SU-DHL-6 (cell line): ENCODE measurements around the gene SARM1.

Experiments
- H2AFZ ChIP-seq: fragments of 200-600 bp; sonication (generic); 2 replicates; pipeline ENCODE4 v1.6.1; 2014; ENCODE audit warnings: low read depth, mild to moderate bottlenecking, moderate library complexity, mixed read lengths, antibody characterized with exemption, low read length; ENCODE audit not compliant: severe bottlenecking
- H3F3A ChIP-seq: fragments of 200-600 bp; shearing (Covaris generic); 2 replicates; pipeline ENCODE4 v1.6.0; 2016; ENCODE audit warnings: antibody characterized with exemption, mild to moderate bottlenecking; ENCODE audit not compliant: insufficient read depth
- H3K27ac ChIP-seq: fragments of 200-600 bp; sonication (generic); 2 replicates; pipeline ENCODE4 v1.5.1; 2016; ENCODE audit warnings: low read depth, mild to moderate bottlenecking, low read length, moderate library complexity, mixed read lengths
- H3K27me3 ChIP-seq: fragments of 200-600 bp; sonication (generic), shearing (Covaris generic); 2 replicates; pipeline ENCODE4 v1.6.0; 2014; ENCODE audit warnings: mild to moderate bottlenecking, low read length
- H3K36me3 ChIP-seq: fragments of 200-600 bp; sonication (generic); 2 replicates; pipeline ENCODE4 v1.6.1; 2014; ENCODE audit warnings: mild to moderate bottlenecking, low read length, mixed read lengths
- H3K4me2 ChIP-seq: fragments of 300-600, 200-600 bp; shearing (Covaris generic), sonication (generic); 2 replicates; pipeline ENCODE4 v1.6.0; 2014; ENCODE audit warnings: low read length, low read depth, mild to moderate bottlenecking; ENCODE audit not compliant: poor library complexity, severe bottlenecking
- H3K4me3 ChIP-seq: fragments of 200-600 bp; sonication (generic); 2 replicates; pipeline ENCODE4 v1.5.1; 2014; ENCODE audit warnings: antibody characterized with exemption, low read length, mild to moderate bottlenecking, mixed read lengths; ENCODE audit not compliant: insufficient read depth, poor library complexity, severe bottlenecking
- H3K79me2 ChIP-seq: fragments of 200-600 bp; sonication (generic); 2 replicates; pipeline ENCODE4 v1.6.1; 2014; ENCODE audit warnings: mild to moderate bottlenecking, low read length, moderate library complexity; ENCODE audit not compliant: insufficient read depth
- H3K9ac ChIP-seq: fragments of 200-600 bp; sonication (generic); 2 replicates; pipeline ENCODE4 v1.7.0; 2014; ENCODE audit warnings: mild to moderate bottlenecking, low read length
- H3K9me2 ChIP-seq: fragments of 200-600 bp; sonication (generic); replicated peaks from 2 replicates; pipeline ENCODE4 v1.6.1; 2014; ENCODE audit warnings: low read length; ENCODE audit not compliant: insufficient read depth
- H3K9me3 ChIP-seq: fragments of 200-600 bp; sonication (generic); 2 replicates; pipeline ENCODE4 v1.6.1; 2014; ENCODE audit warnings: low read length, mixed read lengths; ENCODE audit not compliant: insufficient read depth
- H4K20me1 ChIP-seq: fragments of 200-600 bp; sonication (generic); 2 replicates; pipeline ENCODE4 v1.6.1; 2014; ENCODE audit warnings: low read depth, mild to moderate bottlenecking, antibody characterized with exemption, low read length, moderate library complexity, mixed read lengths
- EZH2phosphoT487 ChIP-seq: fragments of 200-600 bp; sonication (generic), shearing (Covaris generic); conservative IDR thresholded peaks from 2 replicates; pipeline ENCODE4 v1.6.1; 2018; ENCODE audit warnings: mild to moderate bottlenecking, antibody characterized with exemption, low read length, moderate library complexity, mixed read lengths
- TF ChIP-seq, protein P1 (sequence below): fragments of 200-600 bp; sonication (generic); IDR thresholded peaks from one replicate; pipeline ENCODE4 v1.5.1; 2017; ENCODE audit warnings: antibody characterized with exemption, mild to moderate bottlenecking, low read length, moderate library complexity; ENCODE audit not compliant: insufficient read depth, poor library complexity, severe bottlenecking

The SARM1 gene

DNA sequence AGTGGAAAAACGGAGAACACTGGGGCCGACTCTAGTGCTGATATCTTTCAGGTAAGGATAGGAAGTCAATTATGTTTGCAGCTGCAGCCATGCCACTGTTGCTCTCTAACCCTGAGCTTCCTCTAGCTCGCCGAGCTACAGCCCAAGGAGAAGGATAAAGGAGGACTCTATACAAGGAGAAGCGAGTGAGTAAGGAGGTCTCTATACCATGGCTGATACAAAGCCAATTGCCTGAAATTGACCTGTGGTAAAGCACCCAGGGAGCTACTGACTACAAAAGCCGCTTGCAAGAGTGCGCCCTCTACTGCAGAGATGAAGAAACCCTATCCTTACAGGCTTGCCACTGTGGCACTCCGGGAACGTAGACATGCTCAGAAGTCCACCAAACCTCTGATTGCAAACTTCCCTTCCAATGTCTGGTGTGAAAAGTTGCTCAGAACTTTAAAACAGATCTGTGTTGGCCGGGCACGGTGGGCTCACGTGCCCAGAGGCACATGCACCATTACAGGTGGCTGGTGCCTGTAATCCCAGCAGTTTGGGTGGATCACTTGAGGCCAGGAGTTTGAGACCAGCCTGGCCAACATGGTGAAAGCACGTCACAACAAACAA, 45.3 kb downstream of the SARM1 start:
- no peak overlapping the region for H3K9ac ChIP-seq
- no peaks in the 10 kb centered on the region for H3K9me2 ChIP-seq
- H3K36me3 ChIP-seq, result no peaks in the 10 kb centered on the region
- no peaks in the 10 kb centered on the region for H3K79me2 ChIP-seq
- H3F3A ChIP-seq, result no peaks in the 10 kb centered on the region
- H2AFZ ChIP-seq, result no peak overlapping the region
- no peaks in the 10 kb centered on the region for H3K27me3 ChIP-seq
- no peak overlapping the region for H3K4me2 ChIP-seq
- H4K20me1 ChIP-seq, result no peaks in the 10 kb centered on the region
- H3K27ac ChIP-seq, result no peak overlapping the region
- no peaks in the 10 kb centered on the region for H3K9me3 ChIP-seq
- no peak overlapping the region for H3K4me3 ChIP-seq
- no peak for TF ChIP-seq EZH2phosphoT487
- TF ChIP-seq, protein P1, sequence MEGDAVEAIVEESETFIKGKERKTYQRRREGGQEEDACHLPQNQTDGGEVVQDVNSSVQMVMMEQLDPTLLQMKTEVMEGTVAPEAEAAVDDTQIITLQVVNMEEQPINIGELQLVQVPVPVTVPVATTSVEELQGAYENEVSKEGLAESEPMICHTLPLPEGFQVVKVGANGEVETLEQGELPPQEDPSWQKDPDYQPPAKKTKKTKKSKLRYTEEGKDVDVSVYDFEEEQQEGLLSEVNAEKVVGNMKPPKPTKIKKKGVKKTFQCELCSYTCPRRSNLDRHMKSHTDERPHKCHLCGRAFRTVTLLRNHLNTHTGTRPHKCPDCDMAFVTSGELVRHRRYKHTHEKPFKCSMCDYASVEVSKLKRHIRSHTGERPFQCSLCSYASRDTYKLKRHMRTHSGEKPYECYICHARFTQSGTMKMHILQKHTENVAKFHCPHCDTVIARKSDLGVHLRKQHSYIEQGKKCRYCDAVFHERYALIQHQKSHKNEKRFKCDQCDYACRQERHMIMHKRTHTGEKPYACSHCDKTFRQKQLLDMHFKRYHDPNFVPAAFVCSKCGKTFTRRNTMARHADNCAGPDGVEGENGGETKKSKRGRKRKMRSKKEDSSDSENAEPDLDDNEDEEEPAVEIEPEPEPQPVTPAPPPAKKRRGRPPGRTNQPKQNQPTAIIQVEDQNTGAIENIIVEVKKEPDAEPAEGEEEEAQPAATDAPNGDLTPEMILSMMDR, result peak; percentile 63

DNA sequence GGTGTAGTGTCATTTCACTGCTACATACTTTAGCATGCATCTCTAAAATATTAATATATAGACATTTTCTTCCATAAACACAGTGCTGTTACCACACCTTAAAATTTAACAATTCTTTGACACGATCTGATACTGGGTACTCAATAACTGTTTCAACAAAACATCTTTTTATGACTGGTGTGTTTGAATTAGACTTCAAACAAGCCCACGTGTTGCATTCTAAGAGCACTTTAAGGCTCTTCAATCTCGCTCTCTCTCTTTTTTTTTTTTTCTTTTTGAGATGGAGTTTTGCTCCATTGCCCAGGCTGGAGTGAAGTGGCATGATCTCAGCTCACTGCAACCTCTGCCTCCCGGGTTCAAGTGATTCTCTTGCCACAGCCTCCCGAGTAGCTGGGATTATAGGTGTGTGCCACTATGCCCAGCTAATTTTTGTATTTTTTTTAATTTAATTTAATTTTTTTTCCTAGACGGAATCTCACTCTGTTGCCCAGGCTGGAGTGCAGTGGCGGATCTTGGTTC, 50.4 kb downstream of the SARM1 start:
- Histone ChIP-seq H3K9ac (no peak overlapping the region), H3K27ac (no peak overlapping the region), H3K9me2 (no peaks in the 10 kb centered on the region), H3K27me3 (no peaks in the 10 kb centered on the region), H3K4me3 (no peak overlapping the region), H3K4me2 (no peak overlapping the region), H3K79me2 (no peaks in the 10 kb centered on the region), H3F3A (no peaks in the 10 kb centered on the region), H3K9me3 (no peaks in the 10 kb centered on the region), H3K36me3 (no peaks in the 10 kb centered on the region), H2AFZ (no peak overlapping the region), H4K20me1 (no peaks in the 10 kb centered on the region)
- TF ChIP-seq EZH2phosphoT487, result no peak

DNA sequence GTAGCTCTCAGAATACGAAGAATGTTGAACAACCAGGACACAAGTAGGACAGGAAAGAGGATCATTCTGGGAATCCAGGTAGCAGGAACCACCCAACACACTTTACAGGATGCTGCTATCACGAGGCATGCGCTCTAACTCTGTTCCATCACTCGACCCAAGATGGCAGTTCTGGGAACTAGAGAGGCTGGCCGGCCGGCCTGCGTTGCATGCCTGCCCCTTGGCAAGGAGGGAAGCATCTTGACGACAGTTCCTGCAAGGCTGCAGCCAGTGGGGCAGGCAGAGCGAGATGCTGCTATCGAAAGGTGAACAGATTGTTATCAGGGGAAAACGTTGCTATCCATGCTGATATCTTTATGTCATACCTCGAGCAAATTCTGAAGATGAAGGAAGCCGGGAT, 53.7 kb downstream of the SARM1 start:
- H3K27me3 ChIP-seq, result no peaks in the 10 kb centered on the region
- H3K27ac ChIP-seq, result no peak overlapping the region
- H3K36me3 ChIP-seq, result no peaks in the 10 kb centered on the region
- no peak overlapping the region for H3K9ac ChIP-seq
- no peak overlapping the region for H3K4me3 ChIP-seq
- no peak for TF ChIP-seq EZH2phosphoT487
- TF ChIP-seq, protein P1, result no peak
- no peaks in the 10 kb centered on the region for H3K9me2 ChIP-seq
- H3K4me2 ChIP-seq, result no peak overlapping the region
- no peak overlapping the region for H2AFZ ChIP-seq
- H4K20me1 ChIP-seq, result no peaks in the 10 kb centered on the region
- no peaks in the 10 kb centered on the region for H3K9me3 ChIP-seq
- H3F3A ChIP-seq, result no peaks in the 10 kb centered on the region
- H3K79me2 ChIP-seq, result no peaks in the 10 kb centered on the region

DNA sequence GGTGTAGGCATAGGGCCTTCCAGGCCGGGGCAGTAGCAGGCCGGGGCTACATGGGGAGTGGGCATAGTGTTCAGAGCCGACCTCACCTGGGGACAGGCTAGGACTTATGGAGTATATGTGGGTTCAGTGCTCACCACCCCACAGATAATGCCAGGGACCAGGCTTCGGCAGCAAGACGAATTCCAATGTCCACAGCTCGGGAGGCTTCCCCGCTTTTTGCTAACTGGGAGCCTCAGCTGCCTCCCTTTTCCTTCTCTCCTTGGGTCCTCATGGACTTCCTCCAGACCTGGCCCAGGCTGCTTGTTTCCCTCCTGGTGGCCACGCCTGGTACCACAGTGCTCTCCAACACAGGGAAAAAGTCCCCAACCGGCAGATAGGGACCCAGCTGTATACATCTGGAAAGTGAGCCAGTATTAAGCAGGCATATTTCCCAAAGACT, 54.6 kb downstream of the SARM1 start:
- Histone ChIP-seq H3K36me3 (no peaks in the 10 kb centered on the region), H3K9me3 (no peaks in the 10 kb centered on the region), H3K4me2 (no peak overlapping the region), H3K27me3 (no peaks in the 10 kb centered on the region), H3K9ac (no peak overlapping the region), H4K20me1 (no peaks in the 10 kb centered on the region), H3K9me2 (no peaks in the 10 kb centered on the region), H3F3A (no peaks in the 10 kb centered on the region), H3K79me2 (no peaks in the 10 kb centered on the region), H3K27ac (no peak overlapping the region), H2AFZ (no peak overlapping the region), H3K4me3 (no peak overlapping the region)
- no peak for TF ChIP-seq EZH2phosphoT487
- TF ChIP-seq, protein P1, result no peak
